ENCODE measurements around the gene ZCCHC9.
"Not testable (repeated sequence)": the region's sequence is repeated elsewhere in the genome, so short reads cannot be mapped to it uniquely, and the experiment has no call there.

ZCCHC9 gene

DNA sequence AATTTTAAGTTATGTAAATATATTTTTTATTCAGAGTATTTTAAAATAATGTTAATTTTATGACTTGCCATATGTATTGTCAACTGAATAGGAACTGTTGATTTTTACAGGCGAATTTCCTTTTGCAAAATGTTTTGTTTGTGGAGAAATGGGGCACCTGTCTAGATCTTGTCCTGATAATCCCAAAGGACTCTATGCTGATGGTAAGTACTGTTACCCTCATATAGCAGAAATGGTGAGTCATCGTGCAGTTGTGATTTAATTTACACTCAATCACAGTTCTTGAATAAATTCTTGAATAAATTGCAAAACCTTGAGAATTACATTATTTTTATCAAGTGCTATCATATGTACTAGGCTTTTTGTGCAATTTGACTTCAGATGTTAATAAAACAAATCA lies 7.4 kb downstream of the ZCCHC9 start:
- DNase-seq = no peak

DNA sequence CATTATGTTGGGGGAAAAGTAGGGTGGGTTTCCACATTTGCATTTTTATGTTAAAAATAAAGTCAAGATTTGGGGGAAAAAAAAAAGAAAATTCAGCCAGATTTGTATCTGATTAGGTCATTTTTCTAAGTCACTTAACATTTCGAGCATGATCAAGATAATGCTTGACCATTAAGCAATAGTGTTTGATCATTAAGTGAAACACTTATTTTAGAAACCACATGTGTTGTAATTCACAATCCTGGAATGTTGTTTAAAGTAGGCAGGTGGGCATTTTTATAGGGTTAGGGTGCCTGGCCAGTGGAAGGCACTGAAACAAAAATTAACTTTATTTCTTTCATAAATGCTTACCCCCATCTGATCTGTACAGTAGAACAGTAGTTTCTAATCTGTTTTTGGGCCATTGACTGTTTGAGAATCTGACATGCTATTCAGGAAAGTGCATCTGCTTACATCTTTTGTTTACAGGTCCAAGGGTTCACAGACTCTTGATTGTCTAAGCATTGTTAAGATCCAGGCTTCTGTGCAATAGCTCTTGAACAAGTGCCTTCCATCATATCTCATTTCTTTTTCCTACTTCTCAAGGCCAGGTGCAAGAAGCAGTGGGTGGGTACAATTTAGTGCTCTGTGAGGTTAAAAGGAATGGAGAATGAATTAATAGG lies 9.1 kb downstream of the ZCCHC9 start:
- DNase-seq = no peak

GRCh38 chr5:81313278-81313677 lies 11.9 kb downstream of the ZCCHC9 start:
- DNase-seq = no peak

DNA sequence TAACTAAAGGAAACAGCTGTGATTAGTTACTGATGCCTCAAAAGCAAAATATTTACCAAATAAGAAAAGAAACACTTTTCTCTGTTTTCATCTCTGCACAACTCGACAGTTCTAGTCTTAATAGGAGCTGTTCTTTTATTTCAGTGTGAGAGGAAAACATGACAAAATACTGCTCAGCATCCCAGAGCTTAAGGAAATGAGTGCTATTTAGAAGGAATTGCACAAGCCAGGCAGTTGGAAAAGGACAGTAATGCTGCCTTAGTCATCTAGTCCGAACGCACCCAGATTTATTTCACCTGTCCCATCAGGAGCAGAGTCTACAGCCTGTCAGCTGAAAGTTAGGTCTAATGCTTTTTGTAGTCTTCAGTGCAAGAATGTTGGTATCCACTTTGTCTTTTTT lies 12.3 kb downstream of the ZCCHC9 start:
- no peak for DNase-seq

DNA sequence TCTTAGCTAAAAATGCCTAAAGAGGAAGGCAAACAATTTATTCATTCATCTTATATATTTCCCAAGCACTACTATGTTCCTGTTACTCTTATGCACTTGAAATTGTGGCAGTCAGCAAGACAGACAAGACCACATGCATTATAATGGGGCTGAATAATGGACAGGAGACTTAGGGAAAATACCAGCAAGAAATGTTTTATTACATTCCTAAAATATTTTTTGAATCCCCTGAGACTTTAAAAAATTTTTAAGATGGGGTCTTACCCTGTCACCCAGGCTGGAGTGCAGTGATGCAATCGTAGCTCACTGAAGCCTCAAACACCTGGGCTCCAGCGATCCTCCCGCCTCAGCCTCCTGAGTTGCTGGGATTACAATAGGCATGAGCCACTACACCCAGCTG lies 13.2 kb downstream of the ZCCHC9 start:
- DNase-seq = no peak

- DNase-seq = no peak
These were observed 13.9 kb downstream of the ZCCHC9 start for GRCh38 chr5:81315336-81315735.

GRCh38 chr5:81315830-81316229 lies 14.4 kb downstream of the ZCCHC9 start:
- DNase-seq = no peak

DNA sequence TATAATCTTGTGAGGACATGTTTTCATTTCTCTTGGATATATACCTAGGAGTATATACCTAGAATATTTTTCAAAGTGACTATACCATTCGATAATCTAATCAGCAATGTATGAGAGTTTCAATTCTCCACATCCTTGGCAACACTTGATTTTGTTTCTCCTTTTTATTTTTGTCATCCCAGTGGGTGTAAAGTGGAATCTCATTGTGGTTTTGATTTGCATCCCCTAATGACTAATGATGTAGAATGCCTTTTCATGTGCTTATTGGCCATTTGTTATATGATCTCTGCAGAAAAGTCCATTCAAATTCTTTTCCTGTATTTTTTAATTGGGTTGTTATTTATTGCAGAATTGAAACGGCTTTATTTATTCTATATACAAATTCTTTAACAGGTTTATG lies 15.2 kb downstream of the ZCCHC9 start:
- DNase-seq = no peak

GRCh38 chr5:81317536-81317935 lies 16.1 kb downstream of the ZCCHC9 start:
- DNase-seq = no peak

- no peak for DNase-seq
These were observed 25.2 kb downstream of the ZCCHC9 start for GRCh38 chr5:81326554-81326953.

DNA sequence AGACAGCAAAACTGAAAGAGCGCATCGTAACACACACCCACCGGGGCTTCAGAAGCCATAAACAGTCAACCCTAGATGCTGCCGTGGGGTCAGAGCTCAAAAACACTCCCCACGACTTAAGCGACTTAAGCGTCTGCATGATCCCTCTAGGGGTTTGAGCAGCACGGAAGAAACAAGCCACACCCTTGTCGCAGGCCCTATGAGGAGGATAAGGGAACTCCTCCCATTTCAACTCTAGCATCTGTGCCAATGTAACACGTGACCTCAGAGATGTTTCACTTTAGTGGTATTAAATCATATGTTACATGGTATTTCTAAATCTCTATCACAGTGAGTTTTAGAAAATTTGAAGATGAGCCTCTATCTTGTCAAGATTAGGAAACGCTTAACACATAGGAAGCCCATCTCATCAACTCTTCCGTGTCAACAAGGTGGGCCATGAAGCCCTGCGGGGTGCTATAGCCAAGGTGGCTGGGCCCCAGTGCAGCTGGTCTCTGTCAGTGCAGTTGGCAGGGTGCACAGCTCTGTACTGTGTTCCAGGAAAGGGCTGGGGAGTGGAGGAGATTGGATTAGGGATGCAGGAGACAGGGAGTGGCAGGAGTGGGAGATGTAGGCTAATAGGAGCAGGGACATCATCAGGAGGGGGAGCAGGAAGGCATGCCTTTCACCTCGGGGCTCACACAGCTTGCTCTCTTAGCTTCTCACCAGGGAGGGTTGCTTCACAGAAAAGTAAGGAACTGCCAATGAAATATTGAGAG lies 33.1 kb downstream of the ZCCHC9 start:
- no peak for DNase-seq

DNA sequence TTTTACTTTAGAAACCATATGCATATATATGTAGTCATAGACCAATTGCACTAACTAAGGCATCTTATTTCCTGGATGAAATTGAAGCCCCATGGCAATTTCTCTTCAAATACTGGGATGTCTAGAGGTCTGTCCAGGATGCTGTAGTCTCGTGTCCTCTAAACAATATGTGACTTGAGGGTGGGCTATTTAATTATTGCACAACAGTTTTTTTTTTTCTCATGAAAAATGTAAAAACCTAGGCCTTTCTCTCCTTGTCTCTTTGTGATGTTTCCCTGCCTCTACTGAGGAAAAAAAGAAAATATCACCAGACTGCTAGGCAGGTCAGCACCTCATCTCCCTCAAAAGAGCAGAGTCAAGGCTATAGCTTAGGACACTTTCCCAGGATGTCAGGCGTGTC lies 34.6 kb downstream of the ZCCHC9 start:
- DNase-seq = no peak

DNA sequence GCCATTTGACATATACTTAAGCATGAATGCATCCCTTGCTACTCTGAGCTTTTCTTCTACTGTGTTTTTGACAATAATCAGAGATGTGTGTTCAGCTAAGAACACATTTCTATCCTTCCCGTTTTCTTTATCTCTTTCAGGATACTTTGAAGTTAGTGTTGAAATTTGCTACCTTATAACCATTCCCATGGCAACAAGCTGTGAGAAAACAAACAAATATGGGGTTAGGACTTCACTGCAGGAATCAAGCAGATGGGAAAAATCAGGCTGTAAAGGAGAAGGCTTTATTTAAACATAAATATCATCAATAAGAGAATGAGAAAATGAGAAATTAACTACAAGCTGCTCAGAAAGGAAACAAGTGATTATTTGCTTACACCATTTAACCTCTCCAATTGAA lies 35.2 kb downstream of the ZCCHC9 start:
- DNase-seq = no peak

GRCh38 chr5:81337803-81338202 lies 36.4 kb downstream of the ZCCHC9 start:
- DNase-seq = no peak

- DNase-seq = not testable (repeated sequence)
These were observed 36.8 kb downstream of the ZCCHC9 start for GRCh38 chr5:81338213-81338612.

DNA sequence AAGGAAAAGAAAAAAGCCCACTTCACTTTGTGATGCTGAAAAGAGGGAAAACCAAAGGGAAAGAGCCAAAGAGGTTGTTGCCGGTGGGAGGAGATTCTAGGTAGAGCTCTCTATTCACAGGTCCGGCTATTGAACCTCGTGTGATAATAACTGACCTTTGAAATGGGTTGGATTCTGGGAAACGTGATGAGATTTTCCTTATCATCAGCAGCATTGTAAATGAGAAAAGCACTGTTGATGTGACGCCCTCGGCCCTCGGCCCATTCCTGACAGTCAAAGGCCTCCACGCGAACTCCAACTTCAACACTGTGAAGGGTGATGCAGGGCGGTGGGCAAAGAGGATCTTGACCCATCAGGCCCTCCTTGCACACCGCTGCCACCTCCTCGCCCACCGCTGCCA lies 43.3 kb downstream of the ZCCHC9 start:
- no peak for DNase-seq

GRCh38 chr5:81345411-81346003 lies 44.1 kb downstream of the ZCCHC9 start:
- DNase-seq = no peak

DNA sequence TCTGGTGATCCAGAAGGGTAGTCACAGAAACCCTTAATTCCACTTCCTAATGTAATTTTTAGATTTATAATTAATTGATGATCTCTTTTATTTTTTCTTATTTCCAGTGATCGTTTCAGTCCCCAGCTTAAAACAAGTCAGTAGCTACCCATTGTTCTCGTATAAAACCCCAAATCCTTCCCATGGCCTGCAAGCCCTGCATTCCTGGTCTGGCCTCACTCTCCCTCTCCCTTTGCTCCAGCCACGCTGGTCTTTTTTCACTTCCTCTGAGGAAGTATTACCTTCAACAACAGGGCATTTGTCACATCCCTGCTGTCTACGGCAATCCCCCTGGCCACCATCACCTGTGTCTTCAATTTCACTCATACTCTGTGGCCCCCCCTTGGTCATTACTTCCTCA lies 47.8 kb downstream of the ZCCHC9 start:
- DNase-seq = no peak

DNA sequence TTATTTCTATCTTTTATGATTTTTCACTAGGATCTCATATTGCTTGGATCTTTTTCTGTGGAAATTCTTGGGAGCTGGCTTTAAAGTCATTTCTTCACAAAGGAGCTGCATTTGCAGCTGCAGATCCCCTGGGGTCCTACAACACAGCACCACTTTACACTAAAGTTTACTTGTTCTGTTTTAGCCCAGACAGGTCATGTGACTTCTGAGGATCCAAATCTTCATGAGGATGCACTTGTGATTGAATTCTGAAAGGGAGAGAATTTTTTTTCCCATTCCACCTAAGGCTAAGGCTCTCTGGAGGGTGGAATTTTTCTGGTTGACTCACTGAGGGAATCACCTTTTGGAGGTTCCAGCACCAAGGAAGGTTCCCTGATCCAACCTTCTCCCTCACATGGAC lies 49.1 kb downstream of the ZCCHC9 start:
- DNase-seq = no peak

GRCh38 chr5:81353189-81353588 lies 51.8 kb downstream of the ZCCHC9 start:
- no peak for DNase-seq

- no peak for DNase-seq
These were observed 52.7 kb downstream of the ZCCHC9 start for GRCh38 chr5:81354093-81354492.

DNA sequence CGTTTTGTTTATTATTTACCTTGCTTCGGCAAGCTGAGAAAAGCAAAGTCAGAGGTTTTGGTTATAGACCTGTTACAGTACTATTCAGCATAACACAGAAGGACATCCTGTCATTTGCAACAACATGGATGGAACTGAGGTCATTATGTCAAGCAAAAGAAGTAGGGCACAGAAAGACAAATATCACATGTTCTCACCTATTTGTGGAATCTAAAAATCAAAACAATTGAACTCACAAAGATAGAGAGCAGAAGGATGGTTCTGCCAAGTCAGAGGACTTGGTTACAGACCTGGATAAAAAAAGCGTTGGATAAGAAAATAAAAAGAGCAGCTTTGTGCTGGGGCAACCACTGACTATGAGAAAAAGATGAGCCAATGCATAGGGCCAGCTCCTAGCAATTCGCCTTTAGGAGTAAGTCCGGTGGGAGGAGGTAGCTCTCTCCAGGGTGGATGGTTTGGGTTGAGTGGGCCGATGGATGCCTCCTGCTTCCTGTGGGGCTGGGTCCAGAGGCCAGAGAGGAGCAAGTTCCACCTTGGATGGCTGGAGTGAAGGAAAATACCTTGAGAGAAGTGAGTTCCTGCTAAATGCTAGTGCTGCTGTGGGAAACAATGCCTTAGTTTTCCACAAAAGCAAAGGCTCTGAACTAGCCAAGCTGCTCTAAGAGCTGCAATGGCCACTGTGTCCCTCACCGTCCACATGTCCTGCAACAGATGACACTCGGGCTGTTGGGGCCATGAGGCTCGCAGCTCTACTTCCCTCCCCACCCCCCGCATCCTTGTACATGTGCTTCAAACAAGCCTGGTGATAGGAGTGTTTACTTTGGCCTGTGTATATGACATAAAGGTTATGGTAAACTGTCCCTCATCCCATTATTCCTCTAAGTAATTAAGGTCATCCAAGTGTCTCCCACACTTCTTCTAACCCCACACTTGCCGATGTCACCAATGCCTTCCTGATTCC lies 54.2 kb downstream of the ZCCHC9 start:
- DNase-seq = no peak

DNA sequence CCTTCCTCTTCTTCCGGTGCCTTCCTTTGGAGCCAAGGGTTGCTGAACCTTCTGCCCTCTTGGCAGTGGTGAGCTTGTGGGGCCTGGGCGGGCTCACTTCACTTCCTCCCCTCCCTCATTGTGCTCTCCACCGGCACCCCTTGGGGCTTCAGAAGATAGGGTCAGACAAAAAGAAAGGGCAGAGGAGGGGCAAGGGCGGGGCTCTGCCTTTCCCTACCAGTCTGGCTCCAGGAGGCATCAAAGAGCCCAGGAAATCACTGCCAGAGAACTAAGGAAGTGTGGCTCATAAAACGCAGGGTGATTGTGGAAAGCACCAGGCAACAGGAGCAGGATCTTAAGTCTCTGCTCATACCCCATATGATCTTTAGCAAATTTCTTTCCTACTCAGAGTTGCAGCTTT lies 57.7 kb downstream of the ZCCHC9 start:
- no peak for DNase-seq

Measured in NCI-H510A treated with DMSO at 0.1 percent for 48 hours (cell line).